C4-2B (cell line): ENCODE data around the gene PIK3CG.

Experiments
- CTCF ChIP-seq: fragments of 450-650 bp; conservative IDR thresholded peaks from 2 replicates; pipeline ENCODE4 v1.5.1; 2017; ENCODE audit warnings: mild to moderate bottlenecking
- ZFX ChIP-seq: fragments of 450-650 bp; IDR thresholded peaks from 2 replicates; pipeline ENCODE4 v1.6.1; 2017

GRCh38 chr7:106890952-106891351 is 25.9 kb downstream of the PIK3CG start:
- TF ChIP-seq CTCF: no peak
- no peak for TF ChIP-seq ZFX
